Measurements from ENCODE around the gene RAI1. TPM values are rescaled to one million over a fixed set of nuclear protein-coding genes. Genes with fewer than 3 reads are reported as not detected.

Gene RAI1
- total and polyA plus RNA-seq, 2 of the 8 experiments (the other 6 are each of a cell fraction or from before 2014, with no cell fraction given), result 0.39 to 1.2 TPM

- TF ChIP-seq CTCF (IDR thresholded peaks at IDR 0.05; ENCODE audit: control extremely low read depth in 1 of 3, insufficient read depth in 1 of 3, low read depth in 1 of 3, low read length in 3 of 3) (no peak), BCL11A (IDR thresholded peaks at IDR 0.05; ENCODE audit: low read depth in 2 of 2, low read length in 2 of 2) (no peak)
These were observed 35.3 kb upstream of the RAI1 start (continued) for GRCh38 chr17:17645961-17646360.

Data from H1 (cell line).